ENCODE data around the gene CERS2. TPM values are rescaled to one million over a fixed set of nuclear protein-coding genes. Genes with fewer than 3 reads are reported as not detected.

Gene CERS2
- total and polyA plus RNA-seq, 2 of the 13 experiments (the other 11 are each of a cell fraction or from before 2014, with no cell fraction given), result 269 to 298 TPM

GRCh38 chr1:150971583-150972416 lies 2.8 kb downstream of the CERS2 start (continued):
- TF ChIP-seq ZNF260 (CRISPR knock-in tag; IDR thresholded peaks at IDR 0.05; ENCODE audit: borderline replicate concordance, low read depth) (no peak), ZNF674 (CRISPR knock-in tag; IDR thresholded peaks at IDR 0.05; ENCODE audit: low read depth) (no peak), SNAI1 (CRISPR knock-in tag; IDR thresholded peaks at IDR 0.05; ENCODE audit: borderline replicate concordance) (no peak), ZKSCAN8 (CRISPR knock-in tag; IDR thresholded peaks at IDR 0.05; ENCODE audit: borderline replicate concordance) (no peak), ZSCAN12 (CRISPR knock-in tag; IDR thresholded peaks at IDR 0.05) (no peak), ZNF235 (CRISPR knock-in tag; IDR thresholded peaks at IDR 0.05; ENCODE audit: borderline replicate concordance) (no peak), ZNF530 (CRISPR knock-in tag; IDR thresholded peaks at IDR 0.05; ENCODE audit: low read depth) (no peak), ZEB1 (IDR thresholded peaks at IDR 0.05; ENCODE audit: insufficient replicate concordance, low read depth) (peak; percentile 42), NFYB (CRISPR knock-in tag; IDR thresholded peaks at IDR 0.05) (peak; percentile 60), IKZF1 (IDR thresholded peaks at IDR 0.05) (no peak), FOXP1 (IDR thresholded peaks at IDR 0.05) (no peak), FOXP1 (CRISPR knock-in tag; IDR thresholded peaks at IDR 0.05) (no peak), REXO4 (CRISPR knock-in tag; IDR thresholded peaks at IDR 0.05; ENCODE audit: borderline replicate concordance) (no peak), TCF12 (IDR thresholded peaks at IDR 0.05) (no peak), TCF12 (CRISPR knock-in tag; IDR thresholded peaks at IDR 0.05) (no peak), HOXA7 (CRISPR knock-in tag; IDR thresholded peaks at IDR 0.05) (no peak), RARA (CRISPR knock-in tag; IDR thresholded peaks at IDR 0.05) (peak; percentile 40; the same call in 1 of the 2 replicates), PHF20 (CRISPR knock-in tag; IDR thresholded peaks at IDR 0.05) (no peak), FIP1L1 (IDR thresholded peaks at IDR 0.05; ENCODE audit: borderline replicate concordance, insufficient read depth, low read depth, low read length) (0 out of 2 replicates have a peak, but pooled peaks have one; percentile 21)
- TF ChIP-seq, protein P1, sequence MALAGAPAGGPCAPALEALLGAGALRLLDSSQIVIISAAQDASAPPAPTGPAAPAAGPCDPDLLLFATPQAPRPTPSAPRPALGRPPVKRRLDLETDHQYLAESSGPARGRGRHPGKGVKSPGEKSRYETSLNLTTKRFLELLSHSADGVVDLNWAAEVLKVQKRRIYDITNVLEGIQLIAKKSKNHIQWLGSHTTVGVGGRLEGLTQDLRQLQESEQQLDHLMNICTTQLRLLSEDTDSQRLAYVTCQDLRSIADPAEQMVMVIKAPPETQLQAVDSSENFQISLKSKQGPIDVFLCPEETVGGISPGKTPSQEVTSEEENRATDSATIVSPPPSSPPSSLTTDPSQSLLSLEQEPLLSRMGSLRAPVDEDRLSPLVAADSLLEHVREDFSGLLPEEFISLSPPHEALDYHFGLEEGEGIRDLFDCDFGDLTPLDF (CRISPR knock-in tag; IDR thresholded peaks at IDR 0.05), result no peak
- TF ChIP-seq, protein P2, sequence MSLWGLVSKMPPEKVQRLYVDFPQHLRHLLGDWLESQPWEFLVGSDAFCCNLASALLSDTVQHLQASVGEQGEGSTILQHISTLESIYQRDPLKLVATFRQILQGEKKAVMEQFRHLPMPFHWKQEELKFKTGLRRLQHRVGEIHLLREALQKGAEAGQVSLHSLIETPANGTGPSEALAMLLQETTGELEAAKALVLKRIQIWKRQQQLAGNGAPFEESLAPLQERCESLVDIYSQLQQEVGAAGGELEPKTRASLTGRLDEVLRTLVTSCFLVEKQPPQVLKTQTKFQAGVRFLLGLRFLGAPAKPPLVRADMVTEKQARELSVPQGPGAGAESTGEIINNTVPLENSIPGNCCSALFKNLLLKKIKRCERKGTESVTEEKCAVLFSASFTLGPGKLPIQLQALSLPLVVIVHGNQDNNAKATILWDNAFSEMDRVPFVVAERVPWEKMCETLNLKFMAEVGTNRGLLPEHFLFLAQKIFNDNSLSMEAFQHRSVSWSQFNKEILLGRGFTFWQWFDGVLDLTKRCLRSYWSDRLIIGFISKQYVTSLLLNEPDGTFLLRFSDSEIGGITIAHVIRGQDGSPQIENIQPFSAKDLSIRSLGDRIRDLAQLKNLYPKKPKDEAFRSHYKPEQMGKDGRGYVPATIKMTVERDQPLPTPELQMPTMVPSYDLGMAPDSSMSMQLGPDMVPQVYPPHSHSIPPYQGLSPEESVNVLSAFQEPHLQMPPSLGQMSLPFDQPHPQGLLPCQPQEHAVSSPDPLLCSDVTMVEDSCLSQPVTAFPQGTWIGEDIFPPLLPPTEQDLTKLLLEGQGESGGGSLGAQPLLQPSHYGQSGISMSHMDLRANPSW (CRISPR knock-in tag; IDR thresholded peaks at IDR 0.05; ENCODE audit: borderline replicate concordance), result peak; percentile 23; the same call in 1 of the 2 replicates
- TF ChIP-seq, protein P3, sequence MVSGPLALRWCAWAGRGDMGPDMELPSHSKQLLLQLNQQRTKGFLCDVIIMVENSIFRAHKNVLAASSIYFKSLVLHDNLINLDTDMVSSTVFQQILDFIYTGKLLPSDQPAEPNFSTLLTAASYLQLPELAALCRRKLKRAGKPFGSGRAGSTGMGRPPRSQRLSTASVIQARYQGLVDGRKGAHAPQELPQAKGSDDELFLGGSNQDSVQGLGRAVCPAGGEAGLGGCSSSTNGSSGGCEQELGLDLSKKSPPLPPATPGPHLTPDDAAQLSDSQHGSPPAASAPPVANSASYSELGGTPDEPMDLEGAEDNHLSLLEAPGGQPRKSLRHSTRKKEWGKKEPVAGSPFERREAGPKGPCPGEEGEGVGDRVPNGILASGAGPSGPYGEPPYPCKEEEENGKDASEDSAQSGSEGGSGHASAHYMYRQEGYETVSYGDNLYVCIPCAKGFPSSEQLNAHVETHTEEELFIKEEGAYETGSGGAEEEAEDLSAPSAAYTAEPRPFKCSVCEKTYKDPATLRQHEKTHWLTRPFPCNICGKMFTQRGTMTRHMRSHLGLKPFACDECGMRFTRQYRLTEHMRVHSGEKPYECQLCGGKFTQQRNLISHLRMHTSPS (CRISPR knock-in tag; IDR thresholded peaks at IDR 0.05; ENCODE audit: low read depth), result peak; percentile 65
- TF ChIP-seq, protein P4, sequence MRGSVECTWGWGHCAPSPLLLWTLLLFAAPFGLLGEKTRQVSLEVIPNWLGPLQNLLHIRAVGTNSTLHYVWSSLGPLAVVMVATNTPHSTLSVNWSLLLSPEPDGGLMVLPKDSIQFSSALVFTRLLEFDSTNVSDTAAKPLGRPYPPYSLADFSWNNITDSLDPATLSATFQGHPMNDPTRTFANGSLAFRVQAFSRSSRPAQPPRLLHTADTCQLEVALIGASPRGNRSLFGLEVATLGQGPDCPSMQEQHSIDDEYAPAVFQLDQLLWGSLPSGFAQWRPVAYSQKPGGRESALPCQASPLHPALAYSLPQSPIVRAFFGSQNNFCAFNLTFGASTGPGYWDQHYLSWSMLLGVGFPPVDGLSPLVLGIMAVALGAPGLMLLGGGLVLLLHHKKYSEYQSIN (CRISPR knock-in tag; IDR thresholded peaks at IDR 0.05; ENCODE audit: borderline replicate concordance), result no peak
